Keratinocyte (primary cell): Measurements from ENCODE around the gene LAMB1. TPM values are rescaled to one million over a fixed set of nuclear protein-coding genes. Genes with fewer than 3 reads are reported as not detected.
"Not testable (repeated sequence)": the region's sequence is repeated elsewhere in the genome, so short reads cannot be mapped to it uniquely, and the experiment has no call there.

Source experiments
- DNase-seq: peaks from one replicate; pipeline ENCODE4 v3.0.0-alpha.2; 2011; ENCODE audit warnings: low read depth, missing footprints, low spot score
- FAIRE-seq: peaks from 2 replicates; lab custom pipeline; 2011; peaks lifted over from hg19 to GRCh38; lab: Jason Lieb, UNC
- H2AFZ ChIP-seq: 2 replicates; pipeline ENCODE4 v1.6.0; 2012; ENCODE audit warnings: low read length, control low read depth, inconsistent platforms; ENCODE audit not compliant: control insufficient read depth
- H3K27ac ChIP-seq: 2 replicates; pipeline ENCODE4 v1.5.1; 2011; ENCODE audit warnings: low read length; ENCODE audit not compliant: control insufficient read depth, insufficient read depth
- H3K27me3 ChIP-seq: 3 replicates; pipeline ENCODE4 v1.6.0; 2011; ENCODE audit warnings: low read length; ENCODE audit not compliant: control insufficient read depth, insufficient read depth; ENCODE audit errors: extremely low read depth
- H3K36me3 ChIP-seq, 2 experiments: 2 replicates in 1 of 2; 3 replicates in 1 of 2; pipeline ENCODE4 v1.5.1; 2011; ENCODE audit warnings: low read length in 2 of 2, mild to moderate bottlenecking in 1 of 2; ENCODE audit not compliant: control insufficient read depth in 2 of 2, insufficient read depth in 2 of 2; ENCODE audit errors: extremely low read depth in 1 of 2
- H3K4me1 ChIP-seq: 3 replicates; pipeline ENCODE4 v1.5.1; 2011; ENCODE audit warnings: low read length; ENCODE audit not compliant: control insufficient read depth, insufficient read depth; ENCODE audit errors: extremely low read depth
- H3K4me2 ChIP-seq: 3 replicates; pipeline ENCODE4 v1.6.0; 2011; ENCODE audit warnings: low read depth, low read length; ENCODE audit not compliant: control insufficient read depth, insufficient read depth; ENCODE audit errors: extremely low read depth
- H3K4me3 ChIP-seq, 3 experiments: fragments of 200-600 bp in 1 of 3; sonication (generic) in 1 of 3; 2 replicates in 2 of 3; 3 replicates in 1 of 3; pipeline ENCODE4 v1.5.1; 2011 to 2016; ENCODE audit warnings: low read length in 3 of 3, mild to moderate bottlenecking in 3 of 3, control low read depth in 2 of 3, inconsistent platforms in 1 of 3, low read depth in 1 of 3, mixed read lengths in 1 of 3, mixed run types in 1 of 3, moderate library complexity in 1 of 3; ENCODE audit not compliant: control insufficient read depth in 2 of 3, insufficient read depth in 2 of 3; ENCODE audit errors: extremely low read depth in 1 of 3
- H3K79me2 ChIP-seq: 2 replicates; pipeline ENCODE4 v1.6.0; 2012; ENCODE audit warnings: low read length; ENCODE audit not compliant: control insufficient read depth, insufficient read depth
- H3K9ac ChIP-seq: 3 replicates; pipeline ENCODE4 v1.6.0; 2011; ENCODE audit warnings: low read length; ENCODE audit not compliant: control insufficient read depth, insufficient read depth; ENCODE audit errors: extremely low read depth
- H3K9me1 ChIP-seq: 3 replicates; pipeline ENCODE4 v1.6.0; 2011; ENCODE audit warnings: low read length; ENCODE audit not compliant: control insufficient read depth, insufficient read depth; ENCODE audit errors: extremely low read depth
- H3K9me3 ChIP-seq: 2 replicates; pipeline ENCODE4 v1.5.1; 2012; ENCODE audit warnings: low read depth, low read length; ENCODE audit not compliant: control insufficient read depth
- H4K20me1 ChIP-seq: 3 replicates; pipeline ENCODE4 v1.6.0; 2011; ENCODE audit warnings: low read length; ENCODE audit not compliant: control insufficient read depth, insufficient read depth; ENCODE audit errors: extremely low read depth
- EZH2 ChIP-seq: IDR thresholded peaks from one replicate; pipeline ENCODE4 v1.6.1; 2012; ENCODE audit warnings: inconsistent platforms, mild to moderate bottlenecking, low read length, moderate library complexity
- dilution Hi-C: fragments of 300-500 bp; cut with MboI; formaldehyde crosslinking; loops from one replicate; pipeline ENCODE4 v1.7.0; 2020; ENCODE audit warnings: low sequenced_read_pairs; ENCODE audit not compliant: extremely low pct_ligation_motif_present
- polyA plus RNA-seq, 5 experiments: library from polyadenylated mRNA; depleted of rRNA in 3 of 5; stranded (reverse) in 3 of 5; stranded (forward) in 1 of 5; unstranded in 1 of 5; fragments of >200 nt; gene quantifications; 1 replicate in 1 of 5; 2 replicates in 3 of 5; 3 replicates in 1 of 5; pipeline versions ENCODE4 v1.2.1 to v1.2.3, GENCODE V29; 2011 to 2012; ENCODE audit warnings: missing spikeins in 2 of 5, low read depth in 1 of 5, low replicate concordance in 1 of 5
- TF ChIP-seq, protein P1 (sequence below), 3 experiments: IDR thresholded peaks in 1 of 3; conservative IDR thresholded peaks in 1 of 3; optimal IDR thresholded peaks in 1 of 3; 2 replicates in 2 of 3; 3 replicates in 1 of 3; pipeline versions ENCODE3 to v1.5.1; 2011; ENCODE audit warnings: low read length in 3 of 3, mild to moderate bottlenecking in 3 of 3, moderate library complexity in 2 of 3, control low read depth in 1 of 3, inconsistent platforms in 1 of 3; ENCODE audit not compliant: insufficient read depth in 2 of 3; ENCODE audit errors: extremely low read depth in 1 of 3

LAMB1 gene
- polyA plus RNA-seq, 1 donor (not counting 4 experiments of a cell fraction or from before 2014, with no cell fraction given), result 97.9 TPM

- Histone ChIP-seq H3K4me2 (no peak overlapping the region), H3K9me3 (no peaks in the 10 kb centered on the region), H2AFZ (no peak overlapping the region), H3K27ac (no peak overlapping the region), H3K9ac (no peak overlapping the region), H3K27me3 (no peaks in the 10 kb centered on the region), H3K4me3 (no peak overlapping the region), H3K79me2 (no peaks in the 10 kb centered on the region), H3K36me3 (peaks cover 29 to 48% of the 10 kb centered on the region in 2 experiments), H3K4me1 (peaks cover 15% of the 10 kb centered on the region), H3K9me1 (no peaks in the 10 kb centered on the region), H4K20me1 (no peaks in the 10 kb centered on the region)
- DNase-seq (no peak), FAIRE-seq (no peak)
- dilution Hi-C loops, result no loop called here
- TF ChIP-seq, protein P1, sequence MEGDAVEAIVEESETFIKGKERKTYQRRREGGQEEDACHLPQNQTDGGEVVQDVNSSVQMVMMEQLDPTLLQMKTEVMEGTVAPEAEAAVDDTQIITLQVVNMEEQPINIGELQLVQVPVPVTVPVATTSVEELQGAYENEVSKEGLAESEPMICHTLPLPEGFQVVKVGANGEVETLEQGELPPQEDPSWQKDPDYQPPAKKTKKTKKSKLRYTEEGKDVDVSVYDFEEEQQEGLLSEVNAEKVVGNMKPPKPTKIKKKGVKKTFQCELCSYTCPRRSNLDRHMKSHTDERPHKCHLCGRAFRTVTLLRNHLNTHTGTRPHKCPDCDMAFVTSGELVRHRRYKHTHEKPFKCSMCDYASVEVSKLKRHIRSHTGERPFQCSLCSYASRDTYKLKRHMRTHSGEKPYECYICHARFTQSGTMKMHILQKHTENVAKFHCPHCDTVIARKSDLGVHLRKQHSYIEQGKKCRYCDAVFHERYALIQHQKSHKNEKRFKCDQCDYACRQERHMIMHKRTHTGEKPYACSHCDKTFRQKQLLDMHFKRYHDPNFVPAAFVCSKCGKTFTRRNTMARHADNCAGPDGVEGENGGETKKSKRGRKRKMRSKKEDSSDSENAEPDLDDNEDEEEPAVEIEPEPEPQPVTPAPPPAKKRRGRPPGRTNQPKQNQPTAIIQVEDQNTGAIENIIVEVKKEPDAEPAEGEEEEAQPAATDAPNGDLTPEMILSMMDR (optimal IDR thresholded peaks at IDR 0.05 in 1 of 3, IDR thresholded peaks at IDR 0.05 in 1 of 3, conservative IDR thresholded peaks at IDR 0.05 in 1 of 3; ENCODE audit: extremely low read depth in 1 of 3, insufficient read depth in 2 of 3, low read length in 3 of 3), result no peak
- TF ChIP-seq EZH2, result no peak
These were observed 45.5 kb downstream of the LAMB1 start for GRCh38 chr7:107957436-107957835.

- H3K4me2 ChIP-seq, dilution Hi-C loops, H3K9me1 ChIP-seq, DNase-seq, H3K9ac ChIP-seq, H3K9me3 ChIP-seq, H3K27ac ChIP-seq, FAIRE-seq, H3K27me3 ChIP-seq, H2AFZ ChIP-seq, H4K20me1 ChIP-seq, H3K4me3 ChIP-seq, H3K79me2 ChIP-seq: not testable (repeated sequence)
- H3K36me3 ChIP-seq, result peaks cover 26 to 46% of the 10 kb centered on the region in 2 experiments
- peaks cover 20% of the 10 kb centered on the region for H3K4me1 ChIP-seq
These were observed 46.0 kb downstream of the LAMB1 start for GRCh38 chr7:107956950-107957349.

DNA sequence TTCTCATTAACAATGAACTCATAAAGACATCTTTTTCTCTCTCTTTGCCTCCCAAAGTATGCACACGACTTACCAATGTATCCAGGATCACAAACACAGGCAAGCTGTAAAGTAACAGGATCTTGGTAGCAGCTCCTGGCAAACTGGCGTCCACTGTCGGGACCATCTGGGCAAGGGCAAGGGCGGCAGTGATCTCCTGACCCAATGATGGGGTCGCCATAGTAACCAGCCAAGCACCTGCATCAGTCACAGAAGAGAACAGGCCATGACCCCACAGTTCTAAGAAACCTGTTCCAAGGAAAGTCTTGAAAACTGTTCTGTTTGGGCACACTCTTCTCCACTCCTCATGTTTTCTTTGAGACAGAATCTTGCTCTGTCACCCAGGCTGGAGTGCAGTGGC is 47.6 kb downstream of the LAMB1 start:
- H3K27ac ChIP-seq, result no peak overlapping the region
- no peak overlapping the region for H3K9ac ChIP-seq
- H2AFZ ChIP-seq, result no peak overlapping the region
- H3K79me2 ChIP-seq, result no peaks in the 10 kb centered on the region
- H3K4me3 ChIP-seq, result no peak overlapping the region
- FAIRE-seq (no peak), DNase-seq (no peak)
- H3K27me3 ChIP-seq, result no peaks in the 10 kb centered on the region
- H3K9me1 ChIP-seq, result no peaks in the 10 kb centered on the region
- dilution Hi-C loops, result no loop called here
- peaks cover 23% of the 10 kb centered on the region for H3K4me1 ChIP-seq
- peaks cover 27 to 52% of the 10 kb centered on the region in 2 experiments for H3K36me3 ChIP-seq
- no peaks in the 10 kb centered on the region for H4K20me1 ChIP-seq
- no peak for TF ChIP-seq EZH2
- TF ChIP-seq, protein P1 (optimal IDR thresholded peaks at IDR 0.05 in 1 of 3, IDR thresholded peaks at IDR 0.05 in 1 of 3, conservative IDR thresholded peaks at IDR 0.05 in 1 of 3; ENCODE audit: extremely low read depth in 1 of 3, insufficient read depth in 2 of 3, low read length in 3 of 3), result no peak
- no peaks in the 10 kb centered on the region for H3K9me3 ChIP-seq
- H3K4me2 ChIP-seq, result no peak overlapping the region
